ENCODE measurements around the gene RHBG. TPM values are rescaled to one million over a fixed set of nuclear protein-coding genes. Genes with fewer than 3 reads are reported as not detected.

The RHBG gene
- total RNA-seq, 1 experiment from 2014 or later: 1.5 TPM

DNA sequence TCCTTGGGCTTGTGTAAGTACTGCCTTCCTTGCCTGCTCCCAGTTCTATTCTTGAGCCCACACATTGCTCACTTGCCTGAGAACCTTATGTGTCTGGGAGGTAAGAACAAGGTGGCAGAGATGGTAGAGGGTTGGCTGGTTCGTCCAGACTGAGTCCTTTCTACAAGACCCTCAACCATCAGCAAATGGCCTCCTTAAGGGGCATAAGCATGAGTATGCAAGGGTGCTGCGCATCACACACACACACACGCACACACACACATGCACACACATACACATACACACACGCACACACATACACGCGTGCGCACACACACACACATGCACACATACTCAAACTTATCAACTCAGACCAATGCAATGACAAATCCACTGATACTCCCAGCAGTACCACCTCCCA lies 56.9 kb downstream of the RHBG start:
- H4K5ac ChIP-seq (ENCODE audit: insufficient read length, low read depth, low read length): no peak overlapping the region
- H3K14ac ChIP-seq (ENCODE audit: insufficient read depth, low read length): no peak overlapping the region
- H3K79me2 ChIP-seq (ENCODE audit: insufficient read depth, low read length): no peaks in the 10 kb centered on the region
- H3K18ac ChIP-seq (ENCODE audit: insufficient read length, low read depth, low read length): no peak overlapping the region
- no peaks in the 10 kb centered on the region for H4K20me1 ChIP-seq (ENCODE audit: control insufficient read depth, insufficient read depth, insufficient read length)
- H3K27me3 ChIP-seq (ENCODE audit: insufficient read depth, low read length): peaks cover 61% of the 10 kb centered on the region; the same call in 1 of the 2 replicates
- H3K4me2 ChIP-seq (ENCODE audit: insufficient read depth, insufficient read length, low read length): no peak overlapping the region
- H2BK12ac ChIP-seq (ENCODE audit: insufficient read length, low read depth, low read length): no peak overlapping the region
- no peak overlapping the region for H3K23ac ChIP-seq (ENCODE audit: insufficient read length, low read depth, low read length)
- Mint-ChIP-seq H3K9me3 (no peaks in the 10 kb centered on the region; a peak in 1 of 5 replicates), H3K36me3 (ENCODE audit: insufficient read depth in 1 of 3, low read depth in 3 of 3) (no peaks in the 10 kb centered on the region; a peak in 1 of 7 replicates), H3K4me1 (peaks cover 44 to 46% of the 10 kb centered on the region in 2 experiments), H3K27me3 (ENCODE audit: low read depth) (peaks cover 97% of the 10 kb centered on the region), H3K27ac (no peak overlapping the region), H3K4me3 (no peak overlapping the region)
- no peak overlapping the region for H2BK15ac ChIP-seq (ENCODE audit: low read depth, low read length)
- H2BK120ac ChIP-seq (ENCODE audit: low read depth, low read length, poor library complexity, severe bottlenecking): no peak overlapping the region
- no peaks in the 10 kb centered on the region; the same call in 1 of the 2 replicates for H3K4me1 ChIP-seq (ENCODE audit: insufficient read depth, low read length)
- no peak overlapping the region for H3K27ac ChIP-seq (ENCODE audit: insufficient read length, low read depth, low read length)
- H4K91ac ChIP-seq (ENCODE audit: insufficient read length, low read depth, low read length): no peak overlapping the region
- H2AK5ac ChIP-seq (ENCODE audit: insufficient read length, low read length): no peak overlapping the region
- DNase-seq: no peak
- H2BK5ac ChIP-seq (ENCODE audit: insufficient read length, low read length): no peak overlapping the region
- no peak overlapping the region for H2BK20ac ChIP-seq (ENCODE audit: low read depth, low read length, poor library complexity, severe bottlenecking)
- no CpG with 5 or more reads among the region's 7 CpGs for WGBS (ENCODE audit: extremely low coverage, insufficient read length, low lambda C conversion rate)
- no peak overlapping the region for H3K9ac ChIP-seq (ENCODE audit: extremely low read depth, insufficient read length, low read length)
- H3K4ac ChIP-seq (ENCODE audit: low read depth, low read length): no peak overlapping the region
- H2AFZ ChIP-seq (ENCODE audit: low read length): no peak overlapping the region
- no peak overlapping the region for H3K56ac ChIP-seq (ENCODE audit: insufficient read length, low read depth, low read length)
- no peak overlapping the region for H3T11ph ChIP-seq (ENCODE audit: low read length)
- TF ChIP-seq, protein P1, sequence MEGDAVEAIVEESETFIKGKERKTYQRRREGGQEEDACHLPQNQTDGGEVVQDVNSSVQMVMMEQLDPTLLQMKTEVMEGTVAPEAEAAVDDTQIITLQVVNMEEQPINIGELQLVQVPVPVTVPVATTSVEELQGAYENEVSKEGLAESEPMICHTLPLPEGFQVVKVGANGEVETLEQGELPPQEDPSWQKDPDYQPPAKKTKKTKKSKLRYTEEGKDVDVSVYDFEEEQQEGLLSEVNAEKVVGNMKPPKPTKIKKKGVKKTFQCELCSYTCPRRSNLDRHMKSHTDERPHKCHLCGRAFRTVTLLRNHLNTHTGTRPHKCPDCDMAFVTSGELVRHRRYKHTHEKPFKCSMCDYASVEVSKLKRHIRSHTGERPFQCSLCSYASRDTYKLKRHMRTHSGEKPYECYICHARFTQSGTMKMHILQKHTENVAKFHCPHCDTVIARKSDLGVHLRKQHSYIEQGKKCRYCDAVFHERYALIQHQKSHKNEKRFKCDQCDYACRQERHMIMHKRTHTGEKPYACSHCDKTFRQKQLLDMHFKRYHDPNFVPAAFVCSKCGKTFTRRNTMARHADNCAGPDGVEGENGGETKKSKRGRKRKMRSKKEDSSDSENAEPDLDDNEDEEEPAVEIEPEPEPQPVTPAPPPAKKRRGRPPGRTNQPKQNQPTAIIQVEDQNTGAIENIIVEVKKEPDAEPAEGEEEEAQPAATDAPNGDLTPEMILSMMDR (conservative IDR thresholded peaks at IDR 0.05): no peak
- H4K8ac ChIP-seq (replicated peaks; ENCODE audit: insufficient read length, low read depth, low read length): no peak overlapping the region
- H3K9me3 ChIP-seq (ENCODE audit: control insufficient read depth, low read depth, low read length): no peaks in the 10 kb centered on the region
- no peaks in the 10 kb centered on the region for H3K79me1 ChIP-seq (ENCODE audit: insufficient read depth, low read depth, low read length, poor library complexity, severe bottlenecking)
- peaks cover 13% of the 10 kb centered on the region for H3K23me2 ChIP-seq (ENCODE audit: insufficient read length, low read depth, low read length, poor library complexity, severe bottlenecking)
